GM12878 (cell line): ENCODE results near the gene CSF3. TPM values are rescaled to one million over a fixed set of nuclear protein-coding genes. Genes with fewer than 3 reads are reported as not detected.

Source experiments
- ATAC-seq: fragments of 200-7000 bp; cut with Tn5 transposase; 3 replicates; pipeline ENCODE4 v1.9.1; 2020; ENCODE audit warnings: mild to moderate bottlenecking, moderate library complexity
- BruUV-seq: library from RNA; stranded (reverse); fragments of 400-500 nt; replicated peaks from 2 replicates; lab custom pipeline; 2021; lab: Mats Ljungman, UMichigan
- CTCF ChIA-PET: fragments of 300-600 bp; sonication (Branson Sonifier 250); formaldehyde crosslinking; extraction: SDS; loops from one replicate; lab custom pipeline; 2021; ENCODE audit warnings: inconsistent platforms; lab: Yijun Ruan, JAX
- POLR2A ChIA-PET: fragments of 350-600 bp; formaldehyde crosslinking; extraction: SDS; loops from one replicate; lab custom pipeline; 2021; ENCODE audit warnings: inconsistent platforms; lab: Charles Lee
- RAD21 ChIA-PET: fragments of 300-600 bp; sonication (Branson Sonifier 250); formaldehyde crosslinking; loops from one replicate; lab custom pipeline; 2023; ENCODE audit warnings: antibody characterized with exemption; ENCODE audit not compliant: unreplicated experiment; lab: Charles Lee
- SMC1A ChIA-PET: fragments of 300-600 bp; sonication (Branson Sonifier 250); formaldehyde crosslinking; loops from one replicate; lab custom pipeline; 2023; ENCODE audit not compliant: unreplicated experiment, uncharacterized antibody; lab: Charles Lee
- DNase-seq: peaks from one replicate; pipeline ENCODE4 v3.0.0-alpha.2; 2011; ENCODE audit warnings: low read depth, low spot score
- FAIRE-seq: peaks from 3 replicates; lab custom pipeline; 2011; peaks lifted over from hg19 to GRCh38; lab: Jason Lieb, UNC
- H2AFZ ChIP-seq: 2 replicates; pipeline ENCODE4 v1.6.0; 2011; ENCODE audit warnings: low read depth, low read length, control low read depth; ENCODE audit not compliant: control insufficient read depth
- H3K27ac ChIP-seq: 2 replicates; pipeline ENCODE4 v1.5.1; 2011; ENCODE audit warnings: control low read depth; ENCODE audit not compliant: control insufficient read depth, insufficient read depth
- H3K27me3 ChIP-seq, 2 experiments: replicated peaks in 1 of 2; 2 replicates each; pipeline versions ENCODE4 v1.6.0 to v1.6.1; 2011; ENCODE audit warnings: low read length in 1 of 2; ENCODE audit not compliant: control insufficient read depth in 2 of 2, insufficient read depth in 2 of 2
- H3K36me3 ChIP-seq, 2 experiments: 2 replicates each; pipeline ENCODE4 v1.5.1; 2011; ENCODE audit warnings: low read length in 1 of 2; ENCODE audit not compliant: control insufficient read depth in 2 of 2, insufficient read depth in 2 of 2
- H3K4me1 ChIP-seq: 2 replicates; pipeline ENCODE4 v1.6.1; 2011; ENCODE audit warnings: mild to moderate bottlenecking, low read length, moderate library complexity, mixed read lengths; ENCODE audit not compliant: control insufficient read depth, insufficient read depth
- H3K4me2 ChIP-seq: 2 replicates; pipeline ENCODE4 v1.6.0; 2011; ENCODE audit warnings: control low read depth; ENCODE audit not compliant: control insufficient read depth, insufficient read depth
- H3K4me3 ChIP-seq: fragments of 200-600 bp; sonication (generic); 2 replicates; pipeline ENCODE4 v1.5.1; 2016
- H3K79me2 ChIP-seq: 2 replicates; pipeline ENCODE4 v1.6.0; 2011; ENCODE audit warnings: low read length; ENCODE audit not compliant: control insufficient read depth, insufficient read depth
- H3K9ac ChIP-seq: 2 replicates; pipeline ENCODE4 v1.8.0; 2011; ENCODE audit warnings: low read length, control low read depth, mixed read lengths; ENCODE audit not compliant: control insufficient read depth, insufficient read depth
- H3K9me3 ChIP-seq: replicated peaks from 3 replicates; pipeline ENCODE4 v1.5.1; 2011; ENCODE audit warnings: mild to moderate bottlenecking, low read length; ENCODE audit not compliant: control insufficient read depth, insufficient read depth
- H4K20me1 ChIP-seq: 2 replicates; pipeline ENCODE4 v1.6.0; 2011; ENCODE audit not compliant: control insufficient read depth, insufficient read depth
- BMI1 ChIP-seq: fragments of 450-650 bp; IDR thresholded peaks from 2 replicates; pipeline ENCODE4 v1.6.1; 2016; ENCODE audit warnings: mild to moderate bottlenecking, moderate library complexity, borderline replicate concordance
- CBFB ChIP-seq: IDR thresholded peaks from 2 replicates; pipeline ENCODE4 v1.6.1; 2016; ENCODE audit warnings: antibody characterized with exemption, low read depth
- ELK1 ChIP-seq: IDR thresholded peaks from 2 replicates; pipeline ENCODE4 v1.6.1; 2012; ENCODE audit warnings: low read depth, low read length, improper control_type of control experiment
- HCFC1 ChIP-seq: fragments of 150-350 bp; IDR thresholded peaks from 2 replicates; pipeline ENCODE4 v1.6.1; 2014; ENCODE audit warnings: low read length
- NRF1 ChIP-seq: conservative IDR thresholded peaks from 2 replicates; pipeline ENCODE4 v1.6.1; 2011; ENCODE audit warnings: mild to moderate bottlenecking, low read depth, low read length, improper control_type of control experiment
- POLR2AphosphoS5 ChIP-seq: IDR thresholded peaks from 2 replicates; pipeline ENCODE4 v1.6.1; 2011; ENCODE audit warnings: mild to moderate bottlenecking, low read length, inconsistent platforms
- RBBP5 ChIP-seq: fragments of 200-600 bp; sonication (generic); conservative IDR thresholded peaks from 2 replicates; pipeline ENCODE4 v1.6.1; 2016
- SMARCA5 ChIP-seq: fragments of 450-650 bp; IDR thresholded peaks from 2 replicates; pipeline ENCODE4 v1.6.1; 2017; ENCODE audit warnings: mild to moderate bottlenecking
- TARDBP ChIP-seq: IDR thresholded peaks from 2 replicates; pipeline ENCODE4 v1.6.1; 2016; ENCODE audit warnings: borderline replicate concordance
- WGBS: methylation state at CpG from one replicate; pipeline ENCODE4 v1.1.6; 2016; ENCODE audit warnings: low lambda C conversion rate; ENCODE audit not compliant: insufficient replicate concordance, insufficient coverage; ENCODE audit errors: missing lambda C conversion rate; 5-methylcytosine and 5-hydroxymethylcytosine counted together
- in situ Hi-C: fragments of 300-500 bp; cut with MboI; formaldehyde crosslinking; loops from 9 replicates; pipeline ENCODE4 v1.14.3; 2018; ENCODE audit warnings: mixed read lengths
- intact Hi-C: fragments of 100-400 bp; cut with micrococcal nuclease; formaldehyde crosslinking; loops from one replicate; pipeline ENCODE4 v1.14.2; 2022; ENCODE audit not compliant: unreplicated experiment
- polyA plus RNA-seq, 11 experiments: library from polyadenylated mRNA; depleted of rRNA in 4 of 11; unstranded in 6 of 11; stranded (reverse) in 5 of 11; fragments of >200 nt; fragmentation: Nextera tagmentation in 4 of 11; fragmentation: Illumina TruSeq in 1 of 11; extraction: Ambion mirVana in 4 of 11; extraction: Trizol in 1 of 11; gene quantifications; 1 replicate in 1 of 11; 2 replicates in 10 of 11; pipeline versions ENCODE4 v1.2.1 to v1.2.3, GENCODE V29; 2011 to 2016; ENCODE audit warnings: inconsistent platforms in 2 of 11, missing spikeins in 2 of 11, low read depth in 1 of 11
- total RNA-seq, 4 experiments: library from RNA; depleted of rRNA in 3 of 4; stranded (reverse); fragments of >200 nt in 3 of 4; fragmentation: Illumina TruSeq in 1 of 4; extraction: Trizol in 1 of 4; gene quantifications; 2 replicates each; pipeline versions ENCODE4 v1.2.1 to v1.2.3, GENCODE V29; 2013 to 2021

The CSF3 gene
- total and polyA plus RNA-seq, 10 of the 15 experiments (the other 5 are each of a cell fraction or from before 2014, with no cell fraction given), result 0.09 to 0.28 (median 0.12) TPM; not detected in 5

- TF ChIP-seq CBFB (no peak), BMI1 (no peak), HCFC1 (no peak), NRF1 (no peak), POLR2AphosphoS5 (no peak), RBBP5 (no peak), SMARCA5 (no peak)
These were observed 7.3 kb downstream of the CSF3 start (continued) for GRCh38 chr17:40022497-40022896.

DNA sequence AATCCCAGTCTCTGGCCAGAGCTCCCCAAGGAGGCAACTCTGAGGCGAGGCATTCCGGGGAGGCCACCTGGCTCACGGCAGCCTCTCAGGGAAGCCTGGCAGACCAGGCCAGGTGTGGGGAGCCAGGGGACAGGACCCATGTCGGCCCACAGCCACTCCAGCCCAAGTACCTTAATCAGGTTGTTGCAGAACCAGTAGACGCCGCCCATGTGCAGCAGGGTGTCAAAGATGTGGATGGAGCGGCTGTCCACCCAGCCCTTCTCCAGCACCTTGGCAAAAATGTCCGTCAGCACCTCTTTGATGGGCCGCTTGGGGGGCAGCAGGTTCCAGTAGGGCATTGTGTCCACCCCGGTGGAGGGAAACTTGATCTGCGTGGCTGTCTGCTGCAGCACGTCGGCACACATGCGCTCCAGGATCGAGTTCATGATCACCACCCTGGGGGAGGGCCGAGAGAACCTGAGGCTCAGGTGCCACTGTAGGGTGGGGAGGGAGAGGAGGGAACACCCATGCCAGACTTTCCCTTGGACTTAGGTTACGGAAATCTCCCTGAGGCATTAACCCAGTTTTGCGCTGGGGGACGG lies 7.8 kb downstream of the CSF3 start:
- ChIA-PET SMC1A (no interaction called here), CTCF (interaction anchor here (1.0 kb wide), 2 partner anchors 10 to 89 kb away, joined by 3 read pairs; no protein-coding TSS in a partner anchor), RAD21 (no interaction called here), POLR2A (no interaction called here)
- Histone ChIP-seq H3K36me3 (peaks cover 12 to 17% of the 10 kb centered on the region in 2 experiments; a peak in 3 of 4 replicates), H3K27ac (no peak overlapping the region), H2AFZ (no peak overlapping the region), H3K9me3 (no peaks in the 10 kb centered on the region), H3K9ac (no peak overlapping the region), H4K20me1 (no peaks in the 10 kb centered on the region), H3K4me3 (no peak overlapping the region), H3K4me1 (no peaks in the 10 kb centered on the region), H3K79me2 (no peaks in the 10 kb centered on the region), H3K4me2 (no peak overlapping the region), H3K27me3 (no peaks in the 10 kb centered on the region)
- intact Hi-C loops (no loop called here), in situ Hi-C loops (loop anchor here (25.0 kb wide), 1 partner anchor 264 kb away; the partner anchor contains the start of gene CDC6)
- TF ChIP-seq TARDBP, result no peak
- TF ChIP-seq ELK1, result no peak
- ATAC-seq, result no peak
- WGBS, result 91% methylated on average over 18 of the region's 19 CpGs
- no TSS peak for BruUV-seq
- no peak for FAIRE-seq
- no peak for DNase-seq
